ENCODE data around the gene APP. TPM values are rescaled to one million over a fixed set of nuclear protein-coding genes. Genes with fewer than 3 reads are reported as not detected.
"Not testable (repeated sequence)": the region's sequence is repeated elsewhere in the genome, so short reads cannot be mapped to it uniquely, and the experiment has no call there.

The APP gene
- polyA plus RNA-seq, 3 donors, result 945 to 1,016 (median 957) TPM

DNA sequence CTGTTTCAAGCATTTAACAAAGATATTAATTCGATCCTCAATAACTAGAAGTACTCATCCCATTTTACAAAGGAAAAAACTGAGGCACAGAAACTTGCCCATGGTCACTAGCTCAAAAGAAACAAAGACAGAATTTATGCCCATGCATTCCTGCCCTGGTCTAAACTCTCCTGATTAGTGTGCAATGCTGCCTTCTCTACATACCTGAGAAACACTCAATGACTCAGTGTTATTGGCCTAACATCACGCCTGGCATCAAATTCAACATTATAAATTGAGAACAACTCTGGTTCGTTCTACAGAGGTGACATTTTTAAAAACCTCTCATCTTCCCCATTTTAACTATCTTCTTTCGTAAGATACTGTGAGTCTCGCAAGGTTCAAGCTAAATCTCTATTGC is 5.2 kb downstream of the APP start:
- no peak for DNase-seq (ENCODE audit: low read depth in 3 of 3, low spot score in 2 of 3)

DNA sequence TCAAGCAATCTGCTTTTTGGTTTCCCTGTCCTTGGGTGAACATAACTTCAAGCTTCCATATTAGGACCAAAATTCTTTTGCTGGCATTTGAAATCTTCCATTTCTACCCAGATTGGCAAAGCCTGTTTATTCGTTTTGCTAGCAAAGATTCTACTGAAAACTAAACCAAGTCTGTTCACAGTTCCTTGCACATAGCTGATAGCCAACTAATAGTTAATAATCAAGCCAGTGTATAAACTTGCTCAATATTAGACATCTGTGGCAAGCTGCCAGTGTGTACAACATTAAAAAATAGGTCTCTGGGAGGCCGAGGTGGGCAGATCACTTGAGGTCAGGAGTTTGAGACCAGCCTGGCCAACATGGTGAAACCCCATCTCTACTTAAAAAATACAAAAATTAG is 6.3 kb downstream of the APP start:
- no peak for DNase-seq (ENCODE audit: low read depth in 3 of 3, low spot score in 2 of 3)

DNA sequence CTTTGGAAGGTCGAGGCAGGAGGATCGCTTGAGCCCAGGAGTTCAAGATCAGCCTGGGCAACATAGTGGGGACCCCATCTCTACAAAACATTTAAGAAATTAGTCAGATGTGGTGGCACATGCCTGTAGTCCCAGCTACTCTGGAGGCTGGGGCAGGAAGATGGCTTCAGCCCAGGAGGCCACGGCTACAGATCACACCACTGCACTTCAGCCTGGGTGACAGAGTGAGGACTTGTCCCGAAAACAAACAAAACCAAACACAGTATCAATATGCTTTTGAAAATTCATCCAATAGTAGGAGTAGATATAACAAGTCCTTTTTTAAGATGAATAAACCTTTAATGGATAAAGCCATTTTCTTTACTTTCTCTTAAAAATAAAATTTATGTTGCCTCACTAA is 8.5 kb downstream of the APP start:
- no peak for DNase-seq (ENCODE audit: low read depth in 3 of 3, low spot score in 2 of 3)

DNA sequence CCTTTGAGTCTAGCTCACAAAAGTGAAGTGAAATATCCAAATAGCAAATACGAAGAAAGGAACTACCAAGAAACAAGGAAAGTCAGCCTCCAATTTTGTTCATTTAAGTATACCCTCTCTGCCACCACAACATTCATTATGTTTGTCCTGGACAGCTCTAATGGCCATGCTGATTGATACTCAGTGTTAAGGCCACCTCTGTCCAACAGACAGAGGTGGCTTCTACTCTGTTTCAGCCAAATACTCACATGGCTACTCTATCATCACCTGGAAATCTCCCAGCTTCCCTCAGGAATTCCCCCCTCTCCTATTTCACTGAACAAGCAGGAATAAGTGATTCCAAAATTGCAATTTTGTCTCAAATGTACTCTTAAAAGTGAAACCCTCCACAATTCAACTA is 10.7 kb downstream of the APP start:
- DNase-seq (ENCODE audit: low read depth in 3 of 3, low spot score in 2 of 3), result no peak

DNA sequence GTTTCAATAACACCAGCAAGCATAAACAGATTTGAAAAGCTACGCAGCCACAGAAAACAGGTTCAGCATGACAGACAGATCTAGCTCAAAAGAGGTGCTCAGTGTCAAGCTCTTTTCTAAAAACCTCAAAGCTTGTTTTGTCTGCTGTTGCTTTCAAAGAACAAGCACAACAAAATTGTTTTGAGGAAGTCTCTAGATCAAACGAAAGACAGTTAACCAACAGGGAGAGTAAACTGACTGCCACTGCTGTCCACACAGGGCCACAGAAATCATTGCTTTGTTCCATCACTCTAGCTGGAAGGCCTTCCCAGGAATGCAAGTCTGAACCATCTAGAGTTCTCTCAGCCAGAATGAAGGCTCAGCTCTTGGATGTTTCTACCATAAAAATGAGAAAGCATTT is 12.8 kb downstream of the APP start:
- no peak for DNase-seq (ENCODE audit: low read depth in 3 of 3, low spot score in 2 of 3)

DNA sequence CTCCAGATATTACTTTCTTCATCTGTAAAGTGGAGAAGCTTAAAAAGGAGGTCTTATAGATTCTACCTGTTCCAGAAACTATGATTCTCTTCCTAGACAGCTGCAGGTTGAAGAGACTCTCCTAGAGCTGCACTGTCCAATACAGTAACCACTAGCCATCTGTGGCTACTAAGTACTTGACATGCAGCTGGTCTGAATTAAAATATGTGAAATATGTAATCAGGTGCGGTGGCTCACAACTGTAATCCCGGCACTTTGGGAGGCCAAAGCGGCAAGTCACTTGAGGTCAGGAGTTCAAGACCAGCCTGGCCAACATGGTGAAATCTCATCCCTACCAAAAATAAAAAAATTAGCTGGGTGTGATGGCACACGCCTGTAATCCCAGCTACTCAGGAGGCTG is 15.8 kb downstream of the APP start:
- DNase-seq (ENCODE audit: low read depth in 3 of 3, low spot score in 2 of 3), result no peak

DNA sequence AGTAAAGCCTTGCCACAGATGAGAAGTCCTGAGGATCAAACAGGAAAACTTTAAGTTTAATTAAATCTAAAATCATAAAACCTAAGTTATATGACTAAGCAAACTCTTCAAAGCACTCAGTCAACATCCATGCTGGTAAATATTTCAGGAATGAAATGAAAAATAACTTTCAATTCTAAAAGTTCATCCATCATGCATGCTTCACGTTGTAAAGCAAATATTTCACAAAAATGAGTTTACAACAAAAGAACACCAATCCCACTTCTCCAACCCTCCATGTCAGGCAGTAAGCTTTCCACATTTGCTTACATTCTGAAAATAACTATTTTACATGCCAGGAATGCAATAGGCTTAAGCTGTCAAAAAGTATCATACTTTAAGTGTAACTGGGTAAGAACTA is 16.8 kb downstream of the APP start:
- DNase-seq (ENCODE audit: low read depth in 3 of 3, low spot score in 2 of 3), result no peak

DNA sequence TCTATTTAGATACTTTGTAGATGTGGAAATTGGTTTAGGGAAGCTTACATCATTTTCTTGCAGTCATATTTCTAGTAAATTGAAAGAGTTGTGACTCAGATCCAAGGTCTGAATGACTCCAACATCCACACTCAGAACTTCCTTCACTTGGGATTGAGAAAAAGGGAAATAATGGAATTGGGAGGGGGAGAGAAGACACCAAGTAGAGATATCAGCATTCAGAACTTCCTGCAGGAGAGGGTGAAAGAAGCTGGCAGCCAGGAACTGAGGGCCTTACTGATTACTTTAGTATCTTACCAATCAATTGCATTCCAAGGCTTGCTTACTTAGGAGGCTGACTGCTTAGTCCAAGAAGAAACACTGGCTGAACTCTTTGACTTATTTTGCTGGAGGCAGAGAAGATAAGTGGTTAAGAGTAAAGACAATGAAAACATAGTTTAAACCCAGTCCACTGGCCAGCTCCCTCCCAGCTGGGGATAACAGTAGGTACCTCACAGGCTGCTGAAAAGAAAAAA is 21.7 kb downstream of the APP start:
- no peak for DNase-seq (ENCODE audit: low read depth in 3 of 3, low spot score in 2 of 3)

DNA sequence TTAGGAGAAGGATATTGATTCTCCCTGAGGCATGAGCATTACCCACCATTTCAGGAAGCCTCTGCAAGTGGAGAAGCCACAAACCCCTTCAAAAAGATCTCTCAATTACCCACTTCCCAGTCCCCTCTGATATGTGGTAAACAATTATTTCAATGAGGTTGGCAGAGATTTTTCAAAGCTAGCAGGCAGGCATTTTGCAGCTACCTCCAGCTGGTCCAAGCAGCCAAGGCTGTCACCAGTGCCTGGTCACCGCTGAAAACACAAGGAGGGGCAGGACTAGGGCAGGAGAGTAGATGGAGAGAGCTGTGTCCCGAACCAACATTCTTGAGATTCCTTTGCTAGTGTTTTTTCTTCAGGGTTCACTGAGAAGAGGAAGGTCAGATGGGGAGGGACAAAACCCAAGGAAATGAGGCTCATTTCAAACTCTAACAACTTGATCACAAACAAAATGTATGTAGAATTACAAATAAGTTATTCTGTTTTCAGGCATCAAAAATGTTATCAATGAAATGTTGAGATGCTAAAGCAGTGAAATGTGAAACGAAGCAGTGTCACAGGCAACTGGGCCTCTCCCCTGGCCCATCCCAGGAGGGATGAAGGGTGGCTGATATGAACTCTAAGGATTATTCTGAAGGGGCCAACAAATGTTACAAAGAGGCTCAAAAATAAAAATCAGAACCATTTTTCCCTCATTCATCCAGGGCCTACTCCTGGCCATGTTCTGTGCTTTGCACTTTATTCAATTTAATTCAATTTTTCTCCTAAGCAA is 22.3 kb downstream of the APP start:
- DNase-seq (ENCODE audit: low read depth in 3 of 3, low spot score in 2 of 3), result no peak

DNA sequence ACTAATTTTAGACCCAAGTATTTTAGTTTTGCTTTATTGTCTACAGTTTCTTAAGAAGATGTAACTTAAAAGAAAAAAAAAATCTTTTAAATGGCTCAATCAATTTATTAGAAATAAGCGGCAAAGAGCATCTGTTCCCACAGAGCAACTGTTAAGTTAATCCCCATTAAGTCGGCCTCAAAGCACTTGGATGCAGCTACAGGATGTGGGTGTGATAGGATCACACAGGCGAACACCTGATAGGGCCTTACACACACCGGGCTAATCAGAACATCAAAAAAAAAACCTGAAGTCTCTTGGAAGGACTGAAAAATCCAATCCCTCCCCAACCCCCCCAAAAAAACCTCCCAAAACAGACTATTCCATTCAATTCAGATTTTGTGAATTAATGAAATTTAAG is 23.0 kb downstream of the APP start:
- DNase-seq (ENCODE audit: low read depth in 3 of 3, low spot score in 2 of 3), result no peak

DNA sequence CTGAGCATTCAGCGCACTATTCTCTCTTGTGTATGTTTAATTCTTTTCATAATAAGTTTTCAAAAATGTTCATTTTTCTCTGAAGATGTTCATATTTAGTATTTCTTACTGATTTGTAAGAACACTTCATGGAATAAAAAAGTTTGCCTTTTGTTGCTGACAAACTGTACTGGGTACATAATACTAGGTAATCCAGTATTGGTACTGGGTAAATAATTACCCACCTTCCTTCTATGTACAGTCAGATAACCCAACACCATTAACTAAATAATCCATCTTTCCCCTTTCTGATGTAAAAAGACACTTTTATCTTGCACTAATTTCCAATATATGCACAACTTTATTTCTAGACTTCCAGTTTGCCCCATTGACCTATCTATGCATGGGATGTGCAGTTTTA is 23.9 kb downstream of the APP start:
- DNase-seq (ENCODE audit: low read depth in 3 of 3, low spot score in 2 of 3), result no peak

DNA sequence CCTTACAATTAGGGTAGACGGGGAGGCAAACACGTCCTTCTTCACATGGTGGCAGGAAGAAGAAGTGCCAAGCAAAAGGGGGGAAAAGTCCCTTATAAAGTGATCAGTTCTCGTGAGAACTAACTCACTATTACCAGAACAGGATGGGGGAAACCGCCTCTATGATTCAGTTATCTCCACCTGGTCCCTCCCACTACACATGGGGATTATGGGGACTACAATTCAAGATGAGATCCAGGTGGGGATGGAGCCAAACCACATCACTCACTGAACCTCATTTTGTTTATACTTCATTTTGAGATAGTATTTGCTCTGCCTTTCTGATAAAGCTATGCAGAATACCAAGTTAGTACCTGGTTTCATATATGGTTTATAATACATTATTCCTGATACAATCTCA is 26.5 kb downstream of the APP start:
- no peak for DNase-seq (ENCODE audit: low read depth in 3 of 3, low spot score in 2 of 3)

DNA sequence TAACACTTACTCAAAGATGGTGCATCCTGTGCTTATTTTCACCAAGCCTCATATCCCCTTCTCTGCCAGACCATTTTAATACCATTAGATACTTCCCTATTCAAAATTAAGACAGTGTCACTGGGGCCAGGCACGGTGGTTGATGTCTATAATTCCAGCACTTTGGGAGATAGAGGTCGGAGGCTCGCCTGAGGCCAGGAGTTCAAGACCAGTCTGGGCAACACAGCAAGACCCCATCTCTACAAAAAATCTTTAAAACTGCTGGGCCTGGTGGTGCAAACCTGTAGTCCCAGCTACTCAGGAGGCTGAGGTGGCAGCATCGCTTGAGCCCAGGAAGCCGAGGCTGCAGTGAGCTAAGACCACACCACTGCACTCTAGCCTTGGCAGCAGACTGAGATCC is 28.2 kb downstream of the APP start:
- DNase-seq (ENCODE audit: low read depth in 3 of 3, low spot score in 2 of 3), result no peak

DNA sequence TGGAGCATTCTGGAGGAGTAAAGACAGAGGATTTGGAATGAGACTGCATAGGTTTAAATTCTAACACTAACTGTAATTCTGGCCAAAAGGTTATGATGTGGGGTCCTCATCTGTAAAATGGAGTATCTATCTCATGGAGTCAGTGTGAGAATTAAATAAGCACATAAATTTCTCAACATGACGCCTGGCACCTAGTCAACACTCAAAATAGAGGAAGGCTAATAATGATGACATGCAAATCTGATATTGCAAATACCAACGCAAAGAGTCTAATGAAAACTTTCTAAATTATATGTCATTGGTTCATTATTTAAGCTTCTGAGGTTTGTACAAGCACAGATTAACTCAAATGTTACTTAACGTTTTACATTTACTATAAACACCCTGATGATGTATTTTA is 29.6 kb downstream of the APP start:
- no peak for DNase-seq (ENCODE audit: low read depth in 3 of 3, low spot score in 2 of 3)

DNA sequence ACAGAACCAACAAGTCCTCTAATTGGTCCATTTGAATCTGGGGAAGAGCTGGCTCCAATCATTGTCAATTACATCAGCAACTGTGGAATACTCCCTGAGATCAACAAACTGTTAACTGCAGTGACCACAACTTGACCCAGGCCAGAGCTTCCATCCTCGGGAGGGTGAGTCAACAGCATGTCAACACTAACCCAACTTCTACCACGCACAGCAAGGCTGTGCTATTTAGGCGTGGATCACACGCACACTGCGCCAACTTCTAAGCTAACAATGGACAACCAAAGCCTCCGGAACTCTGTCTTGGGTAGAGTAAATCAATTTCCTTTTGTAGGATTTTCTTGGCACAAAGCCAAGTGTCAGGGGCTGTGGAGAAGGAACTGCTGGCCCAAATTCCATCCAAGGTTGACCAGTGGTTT is 30.4 kb downstream of the APP start:
- DNase-seq (ENCODE audit: low read depth in 3 of 3, low spot score in 2 of 3), result no peak

DNA sequence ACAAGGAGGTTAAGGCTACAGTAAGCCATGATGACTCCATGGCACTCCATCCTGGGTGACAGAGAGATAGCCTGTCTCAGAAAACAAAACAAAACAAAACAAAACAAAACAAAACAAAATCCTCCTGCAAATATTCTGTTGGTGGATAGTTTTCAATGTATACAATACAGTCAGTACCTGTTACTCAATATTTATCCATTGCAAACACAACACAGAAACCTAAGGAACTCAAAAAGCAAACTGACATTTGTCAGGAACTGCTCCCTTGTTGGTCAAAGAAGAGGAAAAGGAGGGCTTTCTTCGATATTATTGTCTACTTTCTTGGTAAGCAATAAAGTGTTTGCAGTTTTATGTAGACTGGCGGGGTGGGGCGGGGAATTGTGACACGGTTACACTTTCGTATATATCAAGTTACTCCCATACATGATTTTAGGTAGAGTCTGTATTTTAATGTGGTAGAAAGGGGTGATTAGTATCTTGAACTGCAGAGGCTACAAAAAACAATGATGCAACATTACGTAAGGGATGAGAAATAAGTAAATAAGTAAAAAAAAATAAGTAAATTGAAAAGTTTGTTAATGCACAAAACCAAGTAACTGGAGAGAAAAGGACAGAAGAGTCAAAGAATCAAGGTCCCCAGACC is 31.8 kb downstream of the APP start:
- DNase-seq (ENCODE audit: low read depth in 3 of 3, low spot score in 2 of 3), result no peak

DNA sequence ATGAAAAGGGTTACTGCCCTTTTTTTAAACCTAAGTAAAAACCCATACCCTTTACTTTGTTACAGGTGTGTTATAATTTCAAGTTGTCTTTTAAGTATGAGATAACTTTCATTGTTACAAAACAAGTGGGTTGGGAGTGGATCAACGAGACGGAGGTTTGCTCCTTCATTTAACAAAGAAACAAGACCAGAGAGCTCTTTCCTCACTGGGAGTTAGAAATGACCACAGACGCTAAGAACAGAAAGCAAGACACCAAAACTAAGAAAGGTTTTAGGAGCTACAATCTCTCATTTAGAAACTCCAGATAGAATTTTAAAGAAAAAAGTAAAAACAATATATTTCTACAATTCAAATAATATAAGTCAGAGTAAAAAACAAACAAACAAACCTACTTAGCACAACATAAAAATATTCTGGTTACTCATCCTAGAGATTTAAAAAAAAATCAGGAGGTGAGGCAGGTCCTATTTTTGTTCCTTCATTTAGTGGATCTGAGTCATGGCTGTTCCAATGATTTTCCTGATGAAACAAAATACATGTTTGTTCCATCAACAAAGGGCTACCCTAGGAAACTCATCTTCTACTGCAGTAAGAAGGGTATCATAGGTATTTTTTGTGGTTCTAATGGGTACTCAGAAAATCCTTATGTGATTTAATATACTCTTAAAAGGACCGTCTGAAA is 33.0 kb downstream of the APP start:
- DNase-seq (ENCODE audit: low read depth in 3 of 3, low spot score in 2 of 3), result no peak

DNA sequence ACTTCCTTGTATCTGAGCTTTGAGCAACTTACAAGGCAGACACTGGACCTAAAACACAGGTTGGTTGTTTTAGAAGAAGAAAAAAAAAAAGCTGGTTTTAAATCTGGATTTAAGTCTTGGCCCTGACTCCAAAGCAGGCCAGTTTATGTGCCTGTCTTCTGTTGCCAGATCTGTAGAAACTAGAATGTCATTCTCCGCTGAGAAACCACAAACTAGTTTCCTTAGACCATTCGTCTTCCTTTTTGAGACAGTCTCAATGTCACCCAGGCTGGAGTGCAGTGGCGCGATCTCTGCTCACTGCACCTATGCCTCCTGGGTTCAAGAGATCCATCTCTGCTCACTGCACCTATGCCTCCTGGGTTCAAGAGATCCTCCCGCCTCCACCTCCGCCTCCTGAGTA is 33.9 kb downstream of the APP start:
- no peak for DNase-seq (ENCODE audit: low read depth in 3 of 3, low spot score in 2 of 3)

DNA sequence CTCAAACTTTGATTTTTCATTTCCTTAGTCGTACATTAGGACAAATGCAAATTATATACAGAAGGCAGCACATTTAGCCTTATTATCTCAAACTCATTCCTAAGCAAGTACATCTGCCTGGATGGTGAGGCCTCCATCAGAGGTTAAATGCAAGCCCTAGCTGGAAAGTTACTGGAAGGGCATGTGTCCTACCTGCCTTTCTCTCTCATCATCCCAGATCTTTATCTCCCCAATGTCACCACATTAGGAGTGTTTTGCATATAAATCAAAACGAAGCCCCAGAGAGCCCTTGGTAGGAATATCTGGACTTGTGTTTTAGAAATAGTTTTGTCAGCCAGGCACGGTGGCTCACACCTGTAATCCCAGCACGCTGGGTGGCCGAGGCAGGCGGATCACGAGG is 35.0 kb downstream of the APP start:
- DNase-seq (ENCODE audit: low read depth in 3 of 3, low spot score in 2 of 3), result no peak

DNA sequence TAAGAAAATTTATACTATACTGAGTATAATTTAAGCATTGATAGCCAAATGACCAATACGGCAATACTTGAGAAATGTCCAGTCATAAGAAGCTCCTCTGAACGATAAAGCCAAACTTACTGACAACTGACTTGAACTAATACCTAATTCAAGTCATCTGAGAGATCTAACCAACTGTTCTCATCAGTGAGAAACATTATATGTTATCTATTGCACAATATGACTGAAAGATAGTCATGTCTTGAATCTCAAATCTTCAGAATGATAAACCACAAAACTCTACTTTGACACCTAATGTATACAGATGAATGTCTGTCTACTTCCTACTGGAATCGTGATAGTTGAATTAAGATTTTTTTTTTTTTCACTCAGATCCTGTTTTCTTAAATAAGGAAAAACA is 39.0 kb downstream of the APP start:
- no peak for DNase-seq (ENCODE audit: low read depth in 3 of 3, low spot score in 2 of 3)

DNA sequence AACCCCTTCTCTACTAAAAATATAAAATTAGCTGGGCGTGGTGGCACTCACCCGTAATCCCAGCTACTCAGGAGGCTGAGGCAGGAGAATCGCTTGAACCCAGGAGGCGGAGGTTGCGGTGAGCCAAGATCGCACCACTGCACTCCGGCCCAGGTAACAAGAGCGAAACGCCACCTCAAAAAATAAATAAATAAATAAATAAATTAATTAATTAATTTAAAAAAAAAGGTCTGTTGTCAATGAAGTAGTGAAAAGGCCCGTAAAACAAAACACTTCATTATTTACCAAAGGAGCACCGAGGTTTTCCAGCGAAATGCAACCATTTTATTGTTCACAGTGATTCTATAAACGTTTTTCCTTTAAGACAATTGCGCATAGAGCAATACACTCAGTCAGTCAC is 39.5 kb downstream of the APP start:
- not testable (repeated sequence) for DNase-seq (ENCODE audit: low read depth in 3 of 3, low spot score in 2 of 3)

Data from right renal cortex interstitium (tissue), 3 donors.